ENCODE data around the gene ZBTB20.

- TF ChIP-seq CTCF (IDR thresholded peaks at IDR 0.05), result no peak
- TF ChIP-seq POLR2AphosphoS5 (IDR thresholded peaks at IDR 0.05), result no peak
Measured at GRCh38 chr3:115090712-115091111, 56.4 kb downstream of the ZBTB20 start.
